ENCODE data around the gene ACVR2A.

Gene ACVR2A

DNA sequence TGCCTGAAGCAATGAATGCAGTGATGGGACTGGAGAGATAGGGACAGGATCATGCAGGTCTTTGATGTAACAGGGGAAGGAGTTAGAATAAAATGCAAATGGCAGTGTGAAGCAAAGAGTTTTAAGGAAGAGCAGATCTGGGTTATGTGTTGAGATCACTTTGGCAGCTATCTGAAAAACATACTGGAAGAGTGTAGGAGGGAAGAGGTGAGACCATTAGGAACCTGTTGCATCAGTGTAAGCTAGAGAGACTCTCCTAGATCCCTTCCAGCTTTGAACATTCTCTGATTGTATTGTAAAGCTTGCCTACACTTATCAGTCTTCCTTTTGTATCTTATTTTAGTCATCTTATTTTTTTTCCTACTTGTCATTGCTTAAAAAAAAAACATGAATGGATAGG is 10.5 kb downstream of the ACVR2A start:
- no peak for DNase-seq (ENCODE audit: low read depth)

DNA sequence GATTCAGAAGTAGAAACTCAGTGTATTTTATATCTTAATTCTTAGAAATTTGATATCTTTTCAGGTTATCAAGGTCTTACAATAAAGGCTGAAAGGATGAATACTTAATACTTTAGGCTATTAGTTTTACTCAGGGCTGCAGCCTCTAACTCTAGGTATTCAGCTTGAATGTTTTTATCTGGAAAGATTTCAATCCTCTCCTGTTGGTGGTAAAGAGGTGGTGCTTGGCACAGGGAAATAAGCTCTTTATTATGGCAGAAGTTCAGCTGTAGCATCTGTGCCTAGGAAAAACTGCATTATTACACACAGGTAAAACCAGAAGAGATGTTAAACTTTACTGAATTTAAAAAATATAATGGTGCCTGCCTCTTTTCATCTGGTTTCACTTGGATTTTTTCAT is 11.1 kb downstream of the ACVR2A start:
- no peak for DNase-seq (ENCODE audit: low read depth)

DNA sequence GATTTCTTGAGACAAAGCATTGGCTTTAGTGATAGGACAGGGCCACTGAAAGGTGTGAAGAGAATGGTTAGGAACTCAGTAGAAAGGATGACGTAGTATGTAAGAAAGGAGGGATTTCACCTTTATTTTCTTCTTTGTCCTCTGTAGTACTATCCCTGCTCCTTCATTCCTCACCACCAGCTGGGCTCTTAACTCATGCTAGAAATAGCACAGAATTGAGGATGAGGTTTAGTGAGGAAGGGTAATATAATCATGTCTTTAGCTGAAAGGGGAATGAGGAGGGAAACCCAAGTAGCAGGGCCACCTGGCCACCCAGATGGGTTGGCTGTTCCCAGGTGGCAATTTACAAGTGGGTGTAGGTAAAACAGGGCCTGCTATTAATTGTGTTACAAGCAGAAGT is 15.2 kb downstream of the ACVR2A start:
- DNase-seq (ENCODE audit: low read depth), result no peak

DNA sequence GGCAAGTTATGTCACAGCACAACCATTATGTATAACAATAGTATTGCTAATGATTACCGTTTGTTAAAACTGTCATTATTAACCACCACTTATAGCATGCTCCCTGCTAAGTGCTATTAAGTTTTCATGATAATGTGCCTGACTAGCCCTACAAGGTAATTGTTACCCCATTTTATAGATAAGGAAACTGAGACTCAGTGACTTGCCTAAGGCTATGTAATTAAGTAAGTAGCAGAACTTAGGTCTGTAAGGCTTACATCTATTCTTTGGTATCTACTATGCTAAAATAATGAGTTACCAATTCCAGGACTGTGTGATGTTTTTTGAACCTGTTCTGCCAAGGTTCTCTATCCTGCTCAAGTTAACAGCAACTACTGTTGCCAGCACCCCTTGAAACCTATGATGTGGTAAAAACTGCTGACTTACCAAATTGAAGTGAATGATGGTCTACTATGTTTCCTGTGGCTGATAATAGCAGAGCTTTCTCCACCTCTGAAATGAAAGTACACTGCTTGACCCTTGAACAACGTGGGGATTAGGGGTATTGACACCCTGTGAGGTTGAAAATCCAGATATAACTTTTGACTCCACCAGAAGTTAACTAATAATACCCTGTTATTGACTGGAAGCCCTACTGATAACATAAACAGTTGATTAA is 18.2 kb downstream of the ACVR2A start:
- DNase-seq (ENCODE audit: low read depth), result no peak

DNA sequence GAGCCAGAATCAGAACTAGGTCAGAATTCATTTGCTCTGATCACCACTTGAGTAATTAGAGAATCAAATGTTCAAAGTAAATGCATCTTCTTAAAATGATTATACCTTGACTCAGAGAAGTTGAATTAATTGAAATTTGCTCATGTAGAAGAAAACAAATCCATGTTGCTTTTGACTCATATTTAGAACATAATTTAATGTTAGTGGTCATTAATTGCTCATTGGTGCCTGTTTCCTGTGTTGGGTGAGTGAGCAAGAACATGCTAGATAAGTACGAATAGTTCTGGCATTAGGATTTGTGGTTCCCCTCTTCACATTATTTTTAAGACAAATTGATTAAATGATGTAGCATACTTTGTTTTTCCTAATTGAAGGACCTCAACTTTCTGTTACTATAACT is 19.0 kb downstream of the ACVR2A start:
- peak; percentile 31 for DNase-seq (ENCODE audit: low read depth)

DNA sequence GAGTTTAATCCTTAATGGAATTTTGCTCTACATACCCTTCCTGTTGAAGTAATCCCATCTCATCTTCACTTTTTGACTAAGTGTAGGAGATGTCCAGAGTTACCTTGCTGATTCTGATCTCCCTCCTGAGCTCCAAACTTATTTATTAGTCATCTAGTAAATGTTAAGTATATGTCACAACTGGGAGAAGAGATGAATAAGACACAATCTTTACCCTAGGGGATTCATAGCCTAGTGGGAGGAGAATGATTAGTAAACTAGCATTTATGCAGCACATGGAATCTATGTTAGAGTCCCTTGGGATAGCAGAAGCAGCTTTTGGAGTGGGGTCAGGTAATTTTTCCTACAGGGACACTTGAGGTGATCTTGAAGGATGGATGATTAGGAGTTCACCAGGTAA is 20.7 kb downstream of the ACVR2A start:
- DNase-seq (ENCODE audit: low read depth), result no peak

DNA sequence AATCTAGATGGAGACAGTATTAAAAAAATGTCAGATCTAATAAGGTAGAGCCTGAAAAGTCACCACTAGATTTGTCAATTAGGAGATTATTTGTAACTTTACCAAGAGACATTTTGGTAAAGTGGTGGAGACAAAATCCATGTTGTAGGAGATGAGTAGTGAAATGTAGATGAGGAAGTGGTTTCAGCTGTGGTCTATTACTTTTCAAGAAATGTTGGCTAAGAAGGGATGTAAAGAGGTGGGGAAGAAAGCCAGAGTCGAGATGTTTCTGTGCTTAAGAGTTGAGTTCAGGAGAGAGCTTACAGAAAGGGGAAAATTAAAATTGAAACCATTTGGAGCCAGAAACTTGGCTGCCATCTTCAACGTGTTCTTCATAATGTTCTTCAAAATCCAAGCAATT is 22.2 kb downstream of the ACVR2A start:
- DNase-seq (ENCODE audit: low read depth), result no peak

DNA sequence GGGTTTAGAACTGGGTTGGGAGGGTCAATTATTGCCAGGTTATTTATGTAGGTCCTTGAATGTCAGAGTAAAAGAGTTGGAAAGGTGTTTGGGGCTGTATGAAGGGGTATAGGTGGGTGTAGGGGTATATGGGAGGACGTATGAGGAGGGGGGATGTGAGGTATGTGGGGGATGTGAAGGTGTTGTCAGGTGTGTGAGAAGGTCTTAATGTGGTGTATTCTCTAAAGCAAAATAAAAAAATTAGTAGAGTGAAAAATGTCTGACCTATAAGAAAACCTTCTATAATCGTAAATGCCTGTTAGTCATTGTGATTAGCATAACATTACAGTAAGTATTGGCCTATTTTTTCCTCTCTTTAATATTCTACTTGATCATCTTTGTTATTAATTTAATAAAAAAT is 25.1 kb downstream of the ACVR2A start:
- DNase-seq (ENCODE audit: low read depth), result no peak

DNA sequence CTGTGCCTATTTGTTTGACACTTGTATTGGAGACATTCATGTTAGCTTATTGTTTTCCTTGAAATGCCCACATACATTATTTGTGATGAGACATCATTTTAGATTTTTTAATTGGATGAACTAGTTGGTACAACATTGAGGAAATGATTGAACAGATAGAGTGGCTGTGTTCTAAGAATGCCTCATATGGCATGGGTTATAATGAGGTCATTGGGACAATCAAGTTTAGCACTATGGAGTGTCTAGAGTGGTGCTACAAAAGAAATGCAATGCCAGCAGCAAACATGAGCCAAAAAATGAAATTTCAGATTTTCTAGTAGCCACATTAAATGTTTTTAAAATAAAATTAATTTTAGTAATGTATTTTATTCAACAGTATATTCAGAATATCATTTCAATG is 28.1 kb downstream of the ACVR2A start:
- DNase-seq (ENCODE audit: low read depth), result no peak

DNA sequence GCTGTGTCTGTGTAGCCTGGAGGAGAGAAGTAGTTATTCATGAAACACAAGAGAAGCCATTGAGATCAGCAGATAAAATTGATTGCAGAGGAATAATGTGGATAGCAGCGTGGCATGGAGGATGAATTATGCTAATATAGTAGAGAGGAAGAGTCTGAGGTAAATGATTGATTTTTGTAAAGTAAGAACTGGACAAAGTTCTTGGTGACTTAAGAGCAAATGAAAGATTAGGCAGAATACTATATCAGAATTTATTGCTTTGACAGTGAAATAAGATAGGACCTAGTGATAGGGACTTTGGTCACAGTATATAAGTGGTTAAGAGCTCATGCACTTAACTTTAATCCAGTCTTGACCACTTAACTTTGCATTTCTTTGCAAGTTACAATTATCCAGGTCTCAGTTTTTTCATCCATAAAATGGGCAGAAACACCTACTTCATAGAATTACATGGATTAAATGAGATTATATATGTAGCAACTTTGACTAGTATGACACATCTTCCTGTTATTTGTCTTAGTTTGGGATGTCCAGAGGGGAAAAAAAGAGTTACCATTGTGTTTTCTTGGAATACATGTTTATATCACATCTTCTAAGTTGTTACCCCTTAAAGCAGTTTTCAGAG is 29.1 kb downstream of the ACVR2A start:
- DNase-seq (ENCODE audit: low read depth), result no peak

DNA sequence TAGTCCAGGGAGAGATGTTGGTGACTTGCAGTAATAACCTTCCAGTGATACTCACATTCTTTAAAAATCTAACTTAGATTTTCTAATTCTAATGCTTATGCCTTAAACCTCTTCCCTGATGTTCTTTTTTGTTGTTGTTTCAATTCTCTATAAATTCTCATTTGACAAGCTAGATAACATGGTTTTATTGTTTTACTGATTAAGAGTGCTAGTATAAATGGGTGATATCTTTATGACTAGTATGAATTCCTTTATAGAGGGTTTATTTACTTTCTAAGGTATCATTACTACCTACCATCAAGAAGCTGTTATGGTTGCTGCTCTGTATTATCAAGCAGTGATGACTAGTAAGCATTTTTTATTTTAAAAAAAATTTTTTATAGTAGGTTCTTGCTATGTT is 35.0 kb downstream of the ACVR2A start:
- DNase-seq (ENCODE audit: low read depth), result no peak

DNA sequence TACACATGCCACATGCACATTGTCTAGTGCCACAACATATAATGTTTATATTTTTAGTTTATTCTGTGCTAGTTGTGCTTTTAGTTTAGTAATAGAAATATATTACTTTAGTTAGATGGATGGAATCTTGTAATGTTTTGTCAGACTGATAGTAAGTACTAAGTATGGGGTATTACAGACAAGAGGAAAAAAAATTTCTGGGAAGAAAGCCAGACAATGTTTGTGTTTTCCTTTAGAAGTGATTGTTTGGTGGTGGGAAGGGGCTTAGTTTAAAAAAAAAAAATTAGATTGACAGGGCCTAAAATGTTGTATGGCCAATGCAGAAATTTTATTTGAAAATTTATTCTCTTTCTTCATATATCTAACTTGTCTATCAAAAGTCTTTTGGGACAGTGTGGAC is 37.8 kb downstream of the ACVR2A start:
- no peak for DNase-seq (ENCODE audit: low read depth)

DNA sequence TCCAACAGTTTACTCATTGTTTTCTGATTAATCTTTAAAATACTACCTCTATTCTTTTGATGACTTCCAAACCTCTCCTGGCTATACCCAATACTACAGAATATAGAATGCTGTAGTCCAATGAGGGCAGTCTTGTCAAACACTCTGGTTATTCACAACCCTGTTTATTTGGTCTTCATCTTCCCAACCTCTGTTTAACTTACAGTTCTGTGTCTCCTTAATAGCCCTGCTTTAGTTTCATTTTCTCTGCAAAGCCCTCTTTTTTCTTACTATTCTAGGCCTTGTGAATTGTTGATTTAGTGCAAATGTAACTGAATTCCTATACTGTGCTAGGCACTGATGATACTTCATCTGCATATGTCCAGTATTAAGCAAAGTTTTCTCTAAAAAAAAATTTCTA is 40.0 kb downstream of the ACVR2A start:
- peak; percentile 3 for DNase-seq (ENCODE audit: low read depth)

DNA sequence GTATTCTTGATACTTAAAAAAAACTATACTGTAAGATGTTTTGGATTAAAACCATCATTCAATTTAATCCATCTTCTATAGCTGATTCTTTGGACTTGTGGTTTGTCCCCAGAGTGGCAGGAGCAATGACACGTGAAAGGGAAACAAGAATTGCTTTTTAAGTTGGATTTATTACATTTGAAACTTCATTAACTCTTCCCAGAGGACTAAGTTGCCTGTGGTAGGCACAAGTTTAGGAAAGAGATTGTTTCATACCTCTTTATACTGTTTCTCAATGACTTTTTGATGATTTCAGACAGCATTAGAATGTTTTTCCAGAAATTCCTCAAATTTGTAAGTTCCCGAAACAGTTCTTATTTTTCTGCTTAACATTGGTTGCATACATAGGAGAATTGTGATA is 41.3 kb downstream of the ACVR2A start:
- DNase-seq (ENCODE audit: low read depth), result no peak

DNA sequence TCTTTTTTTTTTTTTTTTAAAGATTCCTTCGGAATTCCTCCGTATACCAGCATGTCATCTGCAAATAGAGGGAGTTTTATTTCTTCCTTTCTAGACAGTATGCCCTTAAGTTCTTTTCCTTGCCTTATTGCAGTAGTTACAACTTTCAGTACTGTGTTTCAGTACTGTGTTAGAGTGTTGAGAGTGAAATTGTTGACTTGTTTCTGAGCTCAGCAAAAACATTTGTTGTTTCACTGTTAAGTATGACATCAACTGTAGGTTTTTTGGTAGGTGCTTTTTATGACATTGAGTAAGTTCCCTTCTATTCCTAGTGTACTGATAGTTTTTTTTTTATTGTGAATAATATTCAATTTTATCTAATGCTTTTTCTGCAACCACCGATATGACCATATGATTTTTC is 43.9 kb downstream of the ACVR2A start:
- no peak for DNase-seq (ENCODE audit: low read depth)

DNA sequence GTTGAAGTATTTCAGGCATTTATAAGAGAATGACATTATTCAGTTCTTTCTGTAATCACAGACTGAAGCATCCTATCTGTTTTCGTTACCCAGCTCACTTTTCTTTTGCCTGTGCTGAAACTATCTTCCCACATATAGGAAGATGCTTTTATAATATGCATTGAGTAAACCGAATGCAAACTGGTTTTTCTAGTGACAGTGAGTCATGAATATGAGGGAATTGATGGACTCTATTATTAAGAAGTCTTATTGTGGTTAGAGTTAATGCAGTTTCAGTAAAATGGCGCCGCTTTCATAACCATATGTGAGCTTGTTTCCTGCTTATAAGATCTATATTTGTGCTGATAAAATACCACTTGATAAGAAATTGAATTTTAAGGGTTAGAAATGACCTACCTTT is 59.2 kb downstream of the ACVR2A start:
- no peak for DNase-seq (ENCODE audit: low read depth)

DNA sequence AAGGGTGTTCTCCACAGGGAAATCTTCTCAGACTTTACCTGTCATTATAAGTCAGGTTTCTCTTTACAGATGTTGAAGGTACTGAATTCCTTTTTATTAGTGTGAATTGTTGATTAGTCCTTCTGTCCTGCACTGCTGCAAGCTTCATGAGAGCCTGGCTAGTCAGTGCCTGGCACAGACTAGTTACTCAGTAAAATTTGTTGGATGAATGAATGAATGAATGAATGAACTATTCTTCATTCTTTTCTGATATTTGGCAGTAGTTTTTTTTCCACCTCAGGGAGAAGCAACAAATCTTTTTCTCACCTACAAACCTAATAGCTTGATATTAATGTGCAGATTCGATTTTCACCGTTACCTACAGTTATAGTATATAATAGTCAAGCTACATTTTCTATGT is 64.3 kb downstream of the ACVR2A start:
- no peak for DNase-seq (ENCODE audit: low read depth)

DNA sequence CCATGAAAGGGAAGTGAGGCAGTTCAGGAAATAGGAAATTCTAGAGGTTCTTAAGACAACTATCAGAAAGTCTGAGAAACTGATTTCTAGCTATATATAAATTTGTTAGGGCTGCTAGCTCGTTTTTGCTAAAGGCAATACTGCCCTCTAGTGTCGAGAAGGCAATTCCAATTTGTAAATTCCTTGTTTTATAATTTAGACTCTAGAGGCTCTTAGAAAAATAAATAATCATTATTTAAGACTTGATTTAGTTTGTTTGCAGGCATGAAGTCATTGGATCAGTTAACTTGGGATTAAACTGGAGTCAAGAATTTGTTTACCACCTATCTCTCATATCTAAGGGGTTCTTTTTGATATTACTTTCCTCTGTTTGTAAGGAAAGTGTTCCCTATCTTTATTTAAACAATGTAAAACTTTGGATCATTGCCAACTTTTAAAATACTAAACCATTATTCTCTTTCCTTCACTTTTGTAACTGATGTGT is 66.2 kb downstream of the ACVR2A start:
- DNase-seq (ENCODE audit: low read depth), result peak; percentile 71

DNA sequence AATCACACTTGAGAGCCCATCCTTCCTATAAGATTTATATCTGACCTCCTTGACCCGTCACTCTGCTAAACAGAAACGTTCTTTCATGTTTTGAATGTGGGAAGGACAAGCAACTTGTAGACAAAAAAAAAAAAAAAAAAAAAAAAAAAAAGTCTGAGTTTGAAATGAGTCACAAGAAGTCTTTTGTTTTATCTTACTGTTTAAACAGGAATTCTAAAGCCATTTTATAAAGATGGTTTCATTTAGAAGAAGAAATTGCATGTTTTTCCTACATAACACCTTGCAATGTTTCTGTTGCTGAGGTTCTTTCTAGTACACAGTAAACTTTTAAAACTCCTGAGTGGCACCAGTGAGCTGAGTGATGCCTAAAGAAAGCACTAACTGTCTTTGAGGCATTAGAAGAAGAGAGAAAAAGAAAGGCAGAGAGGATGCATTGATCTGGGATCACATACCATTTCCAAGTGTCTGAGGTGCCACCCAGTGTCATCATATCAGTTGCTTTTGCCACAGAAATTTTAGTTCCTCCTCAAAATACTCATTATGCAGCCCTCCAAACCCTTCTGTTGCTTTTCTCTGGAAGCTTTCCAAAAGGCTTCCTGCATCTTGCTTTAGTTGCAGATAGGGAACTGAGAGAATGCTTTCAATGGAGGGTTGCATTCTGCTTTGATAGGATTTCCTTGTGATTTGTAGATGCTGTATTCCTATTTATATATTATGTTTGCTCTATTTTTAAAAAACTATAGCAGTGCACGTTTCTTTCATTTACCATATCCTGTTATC is 69.1 kb downstream of the ACVR2A start:
- no peak for DNase-seq (ENCODE audit: low read depth)

DNA sequence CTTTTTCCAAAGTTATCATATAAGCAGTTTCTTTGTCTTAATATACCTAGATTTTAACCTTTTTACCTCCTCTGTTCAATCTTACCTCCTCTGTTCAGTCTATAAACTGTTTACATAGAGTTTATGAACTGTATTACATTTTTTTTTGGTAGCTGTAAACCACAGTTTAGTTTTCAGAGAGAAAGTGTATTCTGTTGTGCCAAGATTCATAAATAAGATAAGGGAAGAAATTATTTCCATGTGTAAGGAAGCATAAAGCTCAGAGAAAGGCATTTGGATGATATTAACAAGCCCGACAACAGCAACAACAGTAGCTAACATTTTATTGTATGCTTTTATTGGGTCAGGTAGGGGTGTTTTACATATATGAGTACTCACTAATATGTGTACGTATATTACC is 71.2 kb downstream of the ACVR2A start:
- DNase-seq (ENCODE audit: low read depth), result no peak

DNA sequence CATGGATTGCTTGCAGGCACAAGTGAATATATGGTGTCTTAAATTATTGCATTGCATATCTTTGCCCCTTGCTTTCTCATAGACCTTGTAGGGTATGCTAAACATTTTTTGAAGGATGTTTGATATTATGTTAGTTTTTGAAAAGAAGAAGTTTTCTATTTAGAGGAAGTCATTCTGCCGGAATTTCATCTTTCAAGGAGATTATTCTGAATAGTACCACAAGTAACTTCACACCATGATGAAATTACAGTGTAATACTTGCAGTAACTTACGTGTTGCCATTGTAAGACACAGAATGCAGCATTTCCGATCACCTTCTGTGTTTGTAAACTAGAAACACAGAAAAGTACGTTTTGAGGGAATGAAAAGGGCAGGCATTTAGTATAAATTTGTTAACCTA is 71.9 kb downstream of the ACVR2A start:
- no peak for DNase-seq (ENCODE audit: low read depth)

DNA sequence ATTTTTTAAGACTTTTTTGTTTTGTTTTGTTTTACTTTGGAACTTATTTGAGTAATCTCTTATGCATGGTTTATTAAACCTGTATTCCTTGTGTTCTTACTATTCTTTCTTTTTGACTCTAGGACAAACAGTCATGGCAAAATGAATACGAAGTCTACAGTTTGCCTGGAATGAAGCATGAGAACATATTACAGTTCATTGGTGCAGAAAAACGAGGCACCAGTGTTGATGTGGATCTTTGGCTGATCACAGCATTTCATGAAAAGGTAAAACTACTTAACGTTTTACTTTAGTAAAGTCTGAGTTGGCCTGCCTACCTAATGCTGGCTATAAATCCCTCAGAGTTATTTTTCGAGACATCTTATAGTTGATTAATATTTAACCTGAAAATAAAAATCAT is 72.3 kb downstream of the ACVR2A start:
- DNase-seq (ENCODE audit: low read depth), result no peak

DNA sequence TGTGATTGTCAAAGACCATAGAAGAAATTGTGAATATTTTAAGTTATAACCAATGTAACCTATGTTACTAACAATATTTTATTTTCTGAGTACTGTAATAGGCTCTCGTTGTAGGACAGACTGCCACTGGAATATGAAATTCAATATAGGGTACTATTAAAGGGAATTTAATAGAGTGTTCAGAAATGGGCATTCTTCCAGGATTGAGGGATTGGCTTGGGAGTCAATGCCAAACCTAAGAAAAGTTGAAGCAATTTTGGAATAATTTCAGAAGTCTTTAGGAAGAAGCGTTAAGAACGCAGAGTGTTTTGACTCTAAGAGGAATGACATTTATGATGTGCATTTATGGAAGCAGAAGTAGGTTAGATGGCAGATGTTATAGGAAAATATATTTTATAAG is 79.0 kb downstream of the ACVR2A start:
- DNase-seq (ENCODE audit: low read depth), result no peak

Measured in iris pigment epithelial cell (primary cell).